Panc1 (cell line): ENCODE data around the gene SBF2. TPM values are rescaled to one million over a fixed set of nuclear protein-coding genes. Genes with fewer than 3 reads are reported as not detected.

ENCODE experiments used
- ATAC-seq: fragments of 200-7000 bp; cut with Tn5 transposase; 2 replicates; pipeline ENCODE4 v1.9.1; 2020; ENCODE audit warnings: mild to moderate bottlenecking, moderate library complexity
- BruUV-seq: library from RNA; stranded (reverse); fragments of 400-500 nt; replicated peaks from 2 replicates; lab custom pipeline; 2021; lab: Mats Ljungman, UMichigan
- CTCF ChIA-PET: fragments of 300-600 bp; sonication (Branson Sonifier 250); formaldehyde crosslinking; loops from one replicate; lab custom pipeline; 2022; ENCODE audit warnings: antibody characterized with exemption; lab: Charles Lee
- POLR2A ChIA-PET: fragments of 300-600 bp; sonication (Branson Sonifier 250); formaldehyde crosslinking; loops from one replicate; lab custom pipeline; 2022; ENCODE audit warnings: antibody characterized with exemption; lab: Charles Lee
- DNase-seq: peaks from one replicate; pipeline ENCODE4 v3.0.0-alpha.2; 2010; ENCODE audit warnings: low read depth, low spot score
- H3K27ac ChIP-seq: 2 replicates; pipeline ENCODE4 v1.5.1; 2011; ENCODE audit warnings: mild to moderate bottlenecking, low read length, inconsistent platforms
- H3K27me3 ChIP-seq: fragments of 200-500 bp; sonication (Bioruptor generic); 2 replicates; pipeline ENCODE4 v1.6.0; 2014; ENCODE audit warnings: low read length, inconsistent platforms; ENCODE audit not compliant: control insufficient read depth, insufficient read depth
- H3K36me3 ChIP-seq: fragments of 200-500 bp; sonication (Bioruptor generic); 2 replicates; pipeline ENCODE4 v1.5.1; 2014; ENCODE audit warnings: inconsistent platforms, mild to moderate bottlenecking, low read length, moderate library complexity; ENCODE audit not compliant: control insufficient read depth, insufficient read depth
- H3K4me1 ChIP-seq: 2 replicates; pipeline ENCODE4 v1.5.1; 2011; ENCODE audit warnings: inconsistent platforms, mild to moderate bottlenecking, low read length, moderate library complexity; ENCODE audit not compliant: control insufficient read depth, insufficient read depth
- H3K4me3 ChIP-seq, 2 experiments: 2 replicates each; pipeline ENCODE4 v1.5.1; 2011 to 2012; ENCODE audit warnings: low read depth in 2 of 2, low read length in 2 of 2, mild to moderate bottlenecking in 2 of 2, inconsistent platforms in 1 of 2, moderate library complexity in 1 of 2
- H3K9me3 ChIP-seq: fragments of 200-500 bp; sonication (Bioruptor generic); 2 replicates; pipeline ENCODE4 v1.5.1; 2014; ENCODE audit warnings: low read depth, mild to moderate bottlenecking, inconsistent platforms, low read length, moderate library complexity; ENCODE audit not compliant: control insufficient read depth, insufficient read depth
- CTCF ChIP-seq: fragments of 450-650 bp; IDR thresholded peaks from 2 replicates; pipeline ENCODE4 v1.5.1; 2017; ENCODE audit warnings: mild to moderate bottlenecking
- POLR2AphosphoS5 ChIP-seq: IDR thresholded peaks from 2 replicates; pipeline ENCODE4 v1.6.1; 2012; ENCODE audit warnings: mild to moderate bottlenecking, low read depth, low read length, moderate library complexity
- SIN3A ChIP-seq: IDR thresholded peaks from 2 replicates; pipeline ENCODE4 v1.6.1; 2012; ENCODE audit warnings: low read depth, mild to moderate bottlenecking, low read length, moderate library complexity, borderline replicate concordance; ENCODE audit not compliant: insufficient read depth
- TCF7L2 ChIP-seq: IDR thresholded peaks from 2 replicates; pipeline ENCODE4 v1.6.1; 2011; ENCODE audit warnings: mild to moderate bottlenecking, low read depth, low read length, inconsistent platforms
- in situ Hi-C: cut with HindIII; loops from 2 replicates; pipeline ENCODE4 v1.10.0; 2016; ENCODE audit warnings: low sequenced_read_pairs, low pct_unique_long_range_greater_than_20kb
- intact Hi-C: fragments of 100-400 bp; cut with micrococcal nuclease; formaldehyde crosslinking; loops from one replicate; pipeline ENCODE4 v1.10.0; 2022; ENCODE audit not compliant: unreplicated experiment
- total RNA-seq: library from RNA; stranded (reverse); gene quantifications from one replicate; pipeline ENCODE4 v1.2.1, GENCODE V29; 2021; ENCODE audit not compliant: unreplicated experiment
- TF ChIP-seq, protein P1 (sequence below), 2 experiments: IDR thresholded peaks; 2 replicates each; pipeline ENCODE4 v1.6.1; 2011 to 2012; ENCODE audit warnings: low read depth in 2 of 2, control low read depth in 1 of 2, low read length in 1 of 2, mild to moderate bottlenecking in 1 of 2, moderate library complexity in 1 of 2; ENCODE audit not compliant: insufficient read depth in 1 of 2

The SBF2 gene
- total RNA-seq, 1 experiment from 2014 or later, result 65.0 TPM

DNA sequence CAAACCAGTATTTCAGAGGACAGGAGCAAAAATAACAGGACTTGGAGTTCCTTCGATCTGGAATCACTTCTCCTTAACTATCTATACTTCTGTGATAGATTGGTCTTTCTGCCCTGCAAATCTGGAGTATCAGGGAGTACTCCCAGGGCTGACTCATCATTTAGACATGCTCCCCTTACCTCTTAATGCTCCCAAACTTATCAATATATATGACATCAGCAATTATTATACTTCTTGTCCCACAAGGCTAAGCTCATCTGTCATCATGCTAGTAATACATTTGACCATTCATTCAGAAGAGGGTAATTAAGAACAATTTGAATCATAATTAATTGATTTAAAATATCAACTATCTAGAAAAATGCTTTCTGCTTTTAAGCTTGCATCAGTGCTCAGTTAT, 466.3 kb downstream of the SBF2 start:
- intact Hi-C loops (loop anchor here (10.0 kb wide), 1 partner anchor 477 kb away; the partner anchor contains the start of gene ADM), in situ Hi-C loops (no loop called here)
- ChIA-PET CTCF (interaction anchor here (0.5 to 0.6 kb wide), 2 partner anchors 54 to 68 kb away, joined by 3 to 5 read pairs; no protein-coding TSS in a partner anchor), POLR2A (interaction anchor here (0.6 to 0.7 kb wide), 2 partner anchors 14 to 215 kb away, joined by 3 to 4 read pairs; no protein-coding TSS in a partner anchor)
- Histone ChIP-seq H3K4me3 (no peak overlapping the region), H3K27me3 (no peaks in the 10 kb centered on the region), H3K9me3 (no peaks in the 10 kb centered on the region), H3K36me3 (no peaks in the 10 kb centered on the region), H3K4me1 (peaks cover 27% of the 10 kb centered on the region), H3K27ac (peak overlapping the region; percentile 79)
- BruUV-seq, result no TSS peak
- DNase-seq (no peak), ATAC-seq (no peak)
- TF ChIP-seq SIN3A, result no peak
- no peak for TF ChIP-seq CTCF
- TF ChIP-seq TCF7L2, result no peak
- TF ChIP-seq, protein P1, sequence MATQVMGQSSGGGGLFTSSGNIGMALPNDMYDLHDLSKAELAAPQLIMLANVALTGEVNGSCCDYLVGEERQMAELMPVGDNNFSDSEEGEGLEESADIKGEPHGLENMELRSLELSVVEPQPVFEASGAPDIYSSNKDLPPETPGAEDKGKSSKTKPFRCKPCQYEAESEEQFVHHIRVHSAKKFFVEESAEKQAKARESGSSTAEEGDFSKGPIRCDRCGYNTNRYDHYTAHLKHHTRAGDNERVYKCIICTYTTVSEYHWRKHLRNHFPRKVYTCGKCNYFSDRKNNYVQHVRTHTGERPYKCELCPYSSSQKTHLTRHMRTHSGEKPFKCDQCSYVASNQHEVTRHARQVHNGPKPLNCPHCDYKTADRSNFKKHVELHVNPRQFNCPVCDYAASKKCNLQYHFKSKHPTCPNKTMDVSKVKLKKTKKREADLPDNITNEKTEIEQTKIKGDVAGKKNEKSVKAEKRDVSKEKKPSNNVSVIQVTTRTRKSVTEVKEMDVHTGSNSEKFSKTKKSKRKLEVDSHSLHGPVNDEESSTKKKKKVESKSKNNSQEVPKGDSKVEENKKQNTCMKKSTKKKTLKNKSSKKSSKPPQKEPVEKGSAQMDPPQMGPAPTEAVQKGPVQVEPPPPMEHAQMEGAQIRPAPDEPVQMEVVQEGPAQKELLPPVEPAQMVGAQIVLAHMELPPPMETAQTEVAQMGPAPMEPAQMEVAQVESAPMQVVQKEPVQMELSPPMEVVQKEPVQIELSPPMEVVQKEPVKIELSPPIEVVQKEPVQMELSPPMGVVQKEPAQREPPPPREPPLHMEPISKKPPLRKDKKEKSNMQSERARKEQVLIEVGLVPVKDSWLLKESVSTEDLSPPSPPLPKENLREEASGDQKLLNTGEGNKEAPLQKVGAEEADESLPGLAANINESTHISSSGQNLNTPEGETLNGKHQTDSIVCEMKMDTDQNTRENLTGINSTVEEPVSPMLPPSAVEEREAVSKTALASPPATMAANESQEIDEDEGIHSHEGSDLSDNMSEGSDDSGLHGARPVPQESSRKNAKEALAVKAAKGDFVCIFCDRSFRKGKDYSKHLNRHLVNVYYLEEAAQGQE (IDR thresholded peaks at IDR 0.05; ENCODE audit: insufficient read depth in 1 of 2, low read depth in 2 of 2, low read length in 1 of 2), result no peak
- TF ChIP-seq POLR2AphosphoS5, result no peak

DNA sequence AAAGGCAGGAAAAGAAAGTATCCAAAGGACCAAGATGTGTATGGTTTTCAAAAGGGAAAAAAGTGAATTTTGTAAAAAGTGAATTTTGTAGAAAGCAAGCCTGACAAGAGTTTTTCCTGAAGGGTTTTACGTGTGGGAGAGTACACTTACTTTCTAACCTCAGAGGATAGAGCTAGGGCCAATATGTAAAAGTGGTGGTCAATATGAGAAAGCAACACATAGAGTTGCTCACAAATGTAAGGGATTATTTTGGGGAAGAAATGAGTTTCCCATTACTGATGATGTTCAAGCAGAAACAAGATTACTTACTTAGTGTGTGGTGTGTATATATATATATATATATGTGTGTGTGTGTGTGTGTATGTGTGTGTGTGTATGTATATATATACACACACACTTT, 467.6 kb downstream of the SBF2 start:
- CTCF ChIA-PET, result no interaction called here
- no peaks in the 10 kb centered on the region for H3K36me3 ChIP-seq
- peaks cover 37% of the 10 kb centered on the region for H3K4me1 ChIP-seq
- peak overlapping the region; percentile 97 for H3K27ac ChIP-seq
- POLR2A ChIA-PET, result no interaction called here
- BruUV-seq, result no TSS peak
- H3K9me3 ChIP-seq, result no peaks in the 10 kb centered on the region
- H3K27me3 ChIP-seq, result no peaks in the 10 kb centered on the region
- no peak for ATAC-seq
- intact Hi-C loops (loop anchor here (10.0 kb wide), 1 partner anchor 478 kb away; the partner anchor contains the start of gene ADM), in situ Hi-C loops (no loop called here)
- no peak for DNase-seq
- TF ChIP-seq CTCF, result no peak
- no peak for TF ChIP-seq POLR2AphosphoS5
- TF ChIP-seq TCF7L2, result no peak
- no peak for TF ChIP-seq SIN3A
- TF ChIP-seq, protein P1 (IDR thresholded peaks at IDR 0.05; ENCODE audit: insufficient read depth in 1 of 2, low read depth in 2 of 2, low read length in 1 of 2), result no peak
- H3K4me3 ChIP-seq, result no peak overlapping the region
